ENCODE results near the gene CTXN3.
"Not testable (repeated sequence)": the region's sequence is repeated elsewhere in the genome, so short reads cannot be mapped to it uniquely, and the experiment has no call there.

CTXN3 gene

DNA sequence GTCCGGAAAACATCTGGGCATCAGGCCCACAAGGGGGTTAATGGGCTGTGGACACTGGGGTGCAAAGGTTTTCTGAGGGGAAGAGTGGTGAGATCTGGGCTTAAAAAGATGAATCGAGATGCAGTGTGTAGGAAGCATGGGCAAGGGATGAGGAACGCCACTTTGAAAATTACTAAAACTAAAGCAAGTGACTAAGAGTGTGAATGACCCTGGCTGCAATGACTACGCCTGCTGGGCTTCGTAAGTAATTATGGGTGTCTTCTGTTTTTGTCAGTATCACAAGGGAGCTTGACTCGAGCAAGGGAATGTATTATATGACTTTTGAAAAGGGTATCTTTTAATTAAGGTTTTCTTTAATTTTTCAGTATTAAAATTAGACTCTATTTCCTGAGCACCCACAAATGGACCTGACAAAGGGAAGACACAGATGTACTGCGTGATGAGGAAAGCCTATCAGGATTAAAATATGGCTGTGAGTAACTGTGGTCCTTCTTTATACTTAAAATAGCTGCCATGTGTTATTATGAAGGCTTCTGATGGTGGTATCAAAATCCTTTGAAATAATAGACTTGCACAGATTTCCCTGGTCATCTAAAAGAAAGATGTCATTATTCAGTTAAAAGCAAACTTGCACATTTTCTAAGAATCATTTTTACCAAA lies 4.2 kb downstream of the CTXN3 start:
- no peak for DNase-seq

GRCh38 chr5:127656825-127657224 lies 7.9 kb downstream of the CTXN3 start:
- DNase-seq = no peak

GRCh38 chr5:127660047-127660733 lies 11.3 kb downstream of the CTXN3 start:
- DNase-seq = no peak

GRCh38 chr5:127664093-127664492 lies 15.2 kb downstream of the CTXN3 start:
- no peak for DNase-seq

- DNase-seq = no peak
Observed at GRCh38 chr5:127665641-127666040, 16.8 kb downstream of the CTXN3 start.

GRCh38 chr5:127666043-127666716 lies 17.3 kb downstream of the CTXN3 start:
- DNase-seq = no peak

GRCh38 chr5:127667926-127668325 lies 19.0 kb downstream of the CTXN3 start:
- no peak for DNase-seq

GRCh38 chr5:127671218-127671617 lies 22.3 kb downstream of the CTXN3 start:
- no peak for DNase-seq

- no peak for DNase-seq
Observed at GRCh38 chr5:127673117-127673800, 24.4 kb downstream of the CTXN3 start.

- not testable (repeated sequence) for DNase-seq
Observed at GRCh38 chr5:127676951-127677350, 28.1 kb downstream of the CTXN3 start.

DNA sequence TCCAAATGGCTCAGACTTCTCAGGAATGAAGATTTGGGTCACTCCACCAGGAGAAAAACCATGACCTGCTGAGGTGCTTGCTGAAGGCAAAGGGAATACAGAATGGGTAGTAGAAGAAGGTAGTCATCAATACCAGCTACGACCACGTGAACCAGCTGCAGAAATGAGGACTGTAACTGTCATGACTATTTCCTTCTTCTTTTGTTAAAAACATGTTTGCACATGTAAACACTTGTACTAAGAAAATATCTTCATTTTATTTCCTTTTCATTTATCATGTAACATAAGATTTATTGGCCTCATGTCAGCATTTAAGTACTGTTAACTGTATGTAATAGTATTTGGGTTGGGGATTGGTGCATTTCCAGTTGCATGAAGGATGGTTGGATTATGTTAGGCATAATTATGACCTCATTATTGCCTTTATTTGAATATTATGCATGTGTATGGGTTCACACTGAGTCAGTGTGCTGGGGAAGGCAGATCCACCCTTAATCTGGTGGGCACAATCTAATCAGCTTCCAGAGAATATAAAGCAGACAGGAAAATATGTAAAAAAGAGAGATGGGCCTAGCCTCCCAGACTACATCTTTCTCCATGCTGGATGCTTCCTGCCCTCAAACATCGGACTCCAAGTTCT lies 30.9 kb downstream of the CTXN3 start:
- not testable (repeated sequence) for DNase-seq

DNA sequence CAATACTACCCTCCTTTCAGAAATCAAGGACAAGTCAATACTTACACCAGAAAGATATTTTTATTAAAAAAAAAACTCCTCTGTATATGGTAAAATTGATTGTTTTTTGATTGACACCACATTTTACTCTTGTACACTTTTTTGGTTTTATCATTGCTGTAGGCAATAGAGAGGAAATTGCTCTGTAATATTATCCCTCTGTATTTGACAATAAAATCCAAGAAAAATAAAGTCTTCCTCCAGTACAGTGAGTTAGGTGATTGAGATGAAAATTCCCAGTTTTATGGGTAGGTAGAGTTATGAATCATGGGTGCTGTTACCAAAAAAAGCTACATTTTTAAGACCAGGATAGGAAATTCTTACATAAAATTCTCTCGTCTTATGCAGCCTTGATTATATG lies 31.7 kb downstream of the CTXN3 start:
- DNase-seq = no peak

- DNase-seq = no peak
Observed at GRCh38 chr5:127683008-127683407, 34.1 kb downstream of the CTXN3 start.

- DNase-seq = no peak
Observed at GRCh38 chr5:127684726-127685467, 36.0 kb downstream of the CTXN3 start.

- DNase-seq = no peak
Observed at GRCh38 chr5:127685662-127686061, 36.8 kb downstream of the CTXN3 start.

DNA sequence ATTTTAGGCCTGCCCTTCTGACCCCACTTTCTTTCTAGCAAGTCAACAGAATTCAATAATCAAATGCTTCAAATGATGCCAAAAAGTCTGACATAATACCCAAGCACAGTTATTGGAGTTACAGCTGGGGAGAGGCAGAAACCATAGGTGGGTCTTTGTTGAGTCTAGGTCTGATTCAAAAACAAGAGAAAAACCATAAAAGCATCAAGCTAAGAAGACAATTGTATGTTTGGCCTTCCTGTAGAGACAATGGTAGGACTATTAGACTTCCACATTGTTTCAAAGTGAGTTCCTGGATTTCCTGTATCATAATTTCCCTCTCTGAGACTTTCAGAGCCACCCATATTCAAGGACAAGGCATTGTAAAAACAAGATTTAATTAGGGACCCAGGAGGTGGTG lies 37.5 kb downstream of the CTXN3 start:
- no peak for DNase-seq

- no peak for DNase-seq
Observed at GRCh38 chr5:127694518-127695171, 45.8 kb downstream of the CTXN3 start.

GRCh38 chr5:127695346-127695745 lies 46.5 kb downstream of the CTXN3 start:
- no peak for DNase-seq

- DNase-seq = no peak
Observed at GRCh38 chr5:127696683-127697082, 47.8 kb downstream of the CTXN3 start.

DNA sequence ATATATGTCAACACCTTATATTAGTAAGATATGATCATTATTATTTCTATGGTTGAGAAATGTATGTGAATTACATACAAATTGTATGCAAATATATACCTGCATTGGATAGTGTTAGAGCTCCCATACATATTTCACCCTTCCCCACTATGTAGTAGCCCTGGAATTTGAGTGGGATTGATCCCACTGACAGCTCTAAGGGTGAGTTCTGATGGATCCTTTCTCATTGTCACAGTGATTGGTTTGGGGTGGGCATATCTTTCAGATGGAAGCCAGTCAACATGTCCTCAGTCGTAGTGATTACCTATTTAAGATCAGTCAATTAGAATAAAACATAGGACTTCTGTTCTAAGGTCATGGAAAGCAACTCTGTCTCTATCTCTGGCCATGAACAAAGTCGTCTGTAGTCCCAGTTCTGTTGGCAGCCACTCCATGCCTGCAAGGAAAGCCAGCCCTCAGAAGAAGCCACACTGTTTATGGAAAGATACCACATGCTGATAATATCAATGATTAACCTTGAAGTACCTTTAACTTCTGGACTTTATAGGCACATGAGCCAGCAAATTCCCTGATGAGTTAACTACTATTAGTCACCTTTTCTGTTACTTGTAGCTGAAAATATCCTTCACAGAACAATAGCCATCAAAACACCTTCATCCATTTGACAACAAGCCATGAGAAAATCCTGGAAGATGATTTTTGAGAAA lies 49.2 kb downstream of the CTXN3 start:
- DNase-seq = no peak

DNA sequence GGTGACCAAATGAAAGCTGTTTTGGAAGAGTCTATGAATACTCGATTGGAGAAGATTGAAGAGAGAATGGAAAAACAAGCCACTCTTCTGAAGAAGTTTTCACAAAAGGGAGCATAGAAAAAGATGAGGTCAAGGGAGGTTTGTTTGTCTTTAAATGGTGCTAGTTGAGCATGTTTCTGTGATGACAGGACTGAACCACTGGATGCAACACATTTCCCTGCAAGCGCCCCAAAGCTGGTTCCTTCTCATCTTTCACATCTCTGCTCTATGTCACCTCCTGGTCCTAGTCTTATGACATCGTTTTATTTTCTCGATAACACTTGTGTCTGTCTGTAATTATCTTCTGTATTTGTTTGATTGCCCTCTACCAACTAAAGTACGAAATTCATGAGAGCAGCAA lies 50.5 kb downstream of the CTXN3 start:
- DNase-seq = no peak
